Testis (tissue), 2 donors: ENCODE measurements around the gene EFL1.
"Not testable (repeated sequence)": the region's sequence is repeated elsewhere in the genome, so short reads cannot be mapped to it uniquely, and the experiment has no call there.

Experiments used
- POLR2A ChIP-seq: fragments of 450-650 bp; IDR thresholded peaks from one replicate; pipeline ENCODE4 v1.6.1; 2017; ENCODE audit warnings: antibody characterized with exemption, mild to moderate bottlenecking, moderate library complexity
- TF ChIP-seq, protein P1 (sequence below), 3 experiments: fragments of 450-650 bp in 2 of 3; fragments of 200-600 bp in 1 of 3; sonication (generic) in 1 of 3; IDR thresholded peaks; one replicate each; pipeline ENCODE4 v1.5.1; 2016 to 2019; ENCODE audit warnings: antibody characterized with exemption in 3 of 3, mild to moderate bottlenecking in 2 of 3, moderate library complexity in 1 of 3

- TF ChIP-seq, protein P1, sequence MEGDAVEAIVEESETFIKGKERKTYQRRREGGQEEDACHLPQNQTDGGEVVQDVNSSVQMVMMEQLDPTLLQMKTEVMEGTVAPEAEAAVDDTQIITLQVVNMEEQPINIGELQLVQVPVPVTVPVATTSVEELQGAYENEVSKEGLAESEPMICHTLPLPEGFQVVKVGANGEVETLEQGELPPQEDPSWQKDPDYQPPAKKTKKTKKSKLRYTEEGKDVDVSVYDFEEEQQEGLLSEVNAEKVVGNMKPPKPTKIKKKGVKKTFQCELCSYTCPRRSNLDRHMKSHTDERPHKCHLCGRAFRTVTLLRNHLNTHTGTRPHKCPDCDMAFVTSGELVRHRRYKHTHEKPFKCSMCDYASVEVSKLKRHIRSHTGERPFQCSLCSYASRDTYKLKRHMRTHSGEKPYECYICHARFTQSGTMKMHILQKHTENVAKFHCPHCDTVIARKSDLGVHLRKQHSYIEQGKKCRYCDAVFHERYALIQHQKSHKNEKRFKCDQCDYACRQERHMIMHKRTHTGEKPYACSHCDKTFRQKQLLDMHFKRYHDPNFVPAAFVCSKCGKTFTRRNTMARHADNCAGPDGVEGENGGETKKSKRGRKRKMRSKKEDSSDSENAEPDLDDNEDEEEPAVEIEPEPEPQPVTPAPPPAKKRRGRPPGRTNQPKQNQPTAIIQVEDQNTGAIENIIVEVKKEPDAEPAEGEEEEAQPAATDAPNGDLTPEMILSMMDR (IDR thresholded peaks at IDR 0.05): not testable (repeated sequence)
- TF ChIP-seq POLR2A: not testable (repeated sequence)
Measured at GRCh38 chr15:82281276-82281675, 18.7 kb upstream of the EFL1 start.
